ENCODE data around the gene MAN2B2. TPM values are rescaled to one million over a fixed set of nuclear protein-coding genes. Genes with fewer than 3 reads are reported as not detected.
"Not testable (repeated sequence)": the region's sequence is repeated elsewhere in the genome, so short reads cannot be mapped to it uniquely, and the experiment has no call there.

The MAN2B2 gene
- total and polyA plus RNA-seq, 5 donors = 11.5 to 38.4 (median 27.8) TPM

DNA sequence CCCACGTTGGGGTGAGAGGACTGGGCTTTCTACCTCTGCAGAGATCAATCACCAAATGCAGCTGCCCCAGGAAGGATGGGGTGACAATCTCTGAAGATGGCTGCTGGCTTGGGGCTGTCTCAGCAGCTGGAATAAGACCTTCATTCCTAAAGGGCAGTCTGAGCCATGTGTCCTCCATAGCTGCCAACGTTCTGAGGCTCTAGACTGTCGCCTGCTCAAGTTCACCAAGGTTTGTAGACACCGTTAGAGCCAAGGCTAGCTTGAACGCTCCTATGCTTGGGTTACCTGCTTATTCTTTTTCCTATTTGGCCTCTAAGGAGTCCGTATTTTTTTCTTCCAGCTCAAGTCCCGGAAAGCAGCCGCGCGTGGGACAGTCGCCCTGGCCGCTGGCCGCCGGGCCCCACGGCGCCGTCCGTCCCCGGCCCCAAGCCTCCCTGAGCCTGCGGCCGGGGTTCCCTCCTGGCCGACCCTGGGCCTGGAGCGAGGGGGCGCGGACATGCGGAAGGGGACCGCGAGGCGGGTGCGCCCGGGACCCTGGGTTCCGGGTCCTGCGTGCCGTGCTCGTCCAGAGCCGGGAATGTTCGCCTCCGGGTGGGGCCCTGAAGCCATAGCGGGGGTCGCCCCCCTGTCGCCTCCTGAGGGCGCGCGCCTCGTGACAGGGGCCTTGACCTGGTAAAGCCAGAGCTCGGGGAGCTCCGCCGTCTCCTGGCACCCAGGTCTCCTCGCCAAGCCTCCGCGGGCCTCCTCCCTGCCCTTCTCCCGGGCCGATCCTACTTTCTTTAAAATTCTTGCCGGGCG, 88.8 kb downstream of the MAN2B2 start:
- peak in 1 of 2 donors; percentile 43 for ATAC-seq
- 12% methylated on average over 55 of the region's 55 CpGs for WGBS
- no peaks in the 10 kb centered on the region for H3K27me3 ChIP-seq (ENCODE audit: control insufficient read depth, insufficient read depth)
- no peak overlapping the region for H3K27ac ChIP-seq (ENCODE audit: low read length)
- peak overlapping the region; percentile 46 for H3K4me3 ChIP-seq (ENCODE audit: low read length)
- no peaks in the 10 kb centered on the region for H3K9me3 ChIP-seq (ENCODE audit: control insufficient read depth, low read length)
- peak in 2 of 3 donors; percentile 61 to 63 for DNase-seq
- peaks cover 4% of the 10 kb centered on the region for H3K4me1 ChIP-seq (ENCODE audit: control insufficient read depth, insufficient read depth, low read length)
- intact Hi-C loops (cut with DNase I) = no loop called here

DNA sequence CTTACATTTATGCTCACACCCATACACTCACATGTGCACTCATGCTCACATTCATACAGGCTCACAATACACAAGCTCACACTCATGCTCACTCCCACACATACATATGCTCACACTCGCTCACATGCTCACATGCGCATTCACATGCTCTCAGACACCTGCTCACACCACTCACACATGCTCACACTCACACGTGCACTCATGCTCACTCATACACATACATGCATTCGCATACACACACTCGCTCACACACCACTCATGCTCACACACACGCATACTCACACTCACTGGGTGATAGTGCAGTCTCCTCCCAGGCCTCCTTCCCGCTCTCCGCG, 90.3 kb downstream of the MAN2B2 start:
- H3K4me3 ChIP-seq (ENCODE audit: low read length) = no peak overlapping the region
- no peak overlapping the region for H3K27ac ChIP-seq (ENCODE audit: low read length)
- intact Hi-C loops (cut with DNase I) = no loop called here
- no peaks in the 10 kb centered on the region for H3K27me3 ChIP-seq (ENCODE audit: control insufficient read depth, insufficient read depth)
- ATAC-seq = no peak
- 92% methylated on average over 9 of the region's 9 CpGs for WGBS
- H3K4me1 ChIP-seq (ENCODE audit: control insufficient read depth, insufficient read depth, low read length) = peaks cover 4% of the 10 kb centered on the region
- no peak for DNase-seq
- no peaks in the 10 kb centered on the region for H3K9me3 ChIP-seq (ENCODE audit: control insufficient read depth, low read length)

DNA sequence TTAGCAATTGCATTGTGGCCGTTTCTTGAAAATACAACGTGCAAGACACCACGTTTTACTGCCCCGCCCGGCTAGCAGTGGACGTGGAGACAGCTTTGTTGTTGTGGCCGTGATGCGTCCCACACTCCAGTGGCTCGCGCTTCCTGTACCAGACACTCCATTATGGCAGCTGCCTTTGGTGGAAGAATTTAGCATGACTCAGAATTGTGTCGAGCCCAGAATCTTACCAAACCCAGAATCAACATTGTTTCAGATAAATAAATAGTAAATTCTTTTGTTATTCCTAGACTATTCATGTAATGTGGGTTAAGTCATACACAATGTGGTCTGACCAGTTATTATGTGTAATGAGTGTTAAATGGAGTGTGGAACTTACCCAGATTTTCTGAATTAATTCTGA, 93.4 kb downstream of the MAN2B2 start:
- ATAC-seq = no peak
- H3K9me3 ChIP-seq (ENCODE audit: control insufficient read depth, low read length) = no peaks in the 10 kb centered on the region
- no peak overlapping the region for H3K27ac ChIP-seq (ENCODE audit: low read length)
- no peak overlapping the region for H3K4me3 ChIP-seq (ENCODE audit: low read length)
- H3K4me1 ChIP-seq (ENCODE audit: control insufficient read depth, insufficient read depth, low read length) = peaks cover 4% of the 10 kb centered on the region
- 89% methylated on average over 11 of the region's 11 CpGs for WGBS
- intact Hi-C loops (cut with DNase I) = no loop called here
- no peak for DNase-seq
- H3K27me3 ChIP-seq (ENCODE audit: control insufficient read depth, insufficient read depth) = no peaks in the 10 kb centered on the region

DNA sequence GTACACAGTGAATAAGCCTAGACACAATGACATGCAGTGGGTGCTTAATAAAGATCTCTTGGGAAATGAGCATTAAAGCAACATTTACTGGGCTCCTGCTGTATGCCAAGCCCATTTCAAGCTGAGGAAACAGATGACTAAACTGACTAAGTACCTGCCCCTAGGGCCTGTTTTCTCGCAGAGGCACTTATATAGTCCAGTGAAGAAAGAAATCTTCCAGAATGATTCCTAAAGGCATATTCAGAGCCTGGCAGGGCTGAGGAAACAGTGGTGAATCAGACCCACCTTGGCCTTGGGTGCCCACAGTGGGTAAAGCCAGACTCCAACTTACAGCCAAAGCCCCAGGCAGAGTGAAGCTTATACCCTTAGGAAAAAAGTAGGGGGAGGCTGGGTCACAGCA, 96.7 kb downstream of the MAN2B2 start:
- ATAC-seq (no peak), DNase-seq (no peak)
- peaks cover 6% of the 10 kb centered on the region for H3K4me1 ChIP-seq (ENCODE audit: control insufficient read depth, insufficient read depth, low read length)
- no peaks in the 10 kb centered on the region for H3K27me3 ChIP-seq (ENCODE audit: control insufficient read depth, insufficient read depth)
- H3K27ac ChIP-seq (ENCODE audit: low read length) = no peak overlapping the region
- WGBS = 97% methylated on average over 1 of the region's 1 CpG
- intact Hi-C loops (cut with DNase I) = no loop called here
- H3K4me3 ChIP-seq (ENCODE audit: low read length) = no peak overlapping the region
- H3K9me3 ChIP-seq (ENCODE audit: control insufficient read depth, low read length) = no peaks in the 10 kb centered on the region

DNA sequence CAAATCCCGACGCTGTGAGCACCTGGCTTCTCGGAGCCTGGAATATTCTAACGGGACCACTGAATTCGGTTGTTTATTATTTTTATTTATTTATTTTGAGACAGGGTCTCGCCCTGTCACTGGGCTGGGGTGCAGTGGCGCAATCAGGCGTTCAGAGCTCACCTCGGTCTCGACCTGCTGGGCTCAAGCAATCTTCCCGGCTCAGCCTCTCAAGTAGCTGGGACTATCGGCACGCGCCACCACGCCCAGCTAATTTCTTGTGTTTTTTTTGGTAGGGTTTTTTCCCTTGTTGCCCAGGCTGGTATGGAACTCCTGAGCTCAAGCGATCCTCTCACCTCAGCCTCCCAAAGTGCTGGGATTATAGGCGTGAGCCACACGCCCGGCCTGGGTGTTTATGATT, 97.1 kb downstream of the MAN2B2 start:
- DNase-seq = no peak
- H3K27ac ChIP-seq (ENCODE audit: low read length) = no peak overlapping the region
- no peaks in the 10 kb centered on the region for H3K27me3 ChIP-seq (ENCODE audit: control insufficient read depth, insufficient read depth)
- 98% methylated on average over 19 of the region's 19 CpGs for WGBS
- peaks cover 9% of the 10 kb centered on the region for H3K4me1 ChIP-seq (ENCODE audit: control insufficient read depth, insufficient read depth, low read length)
- intact Hi-C loops (cut with DNase I) = no loop called here
- H3K9me3 ChIP-seq (ENCODE audit: control insufficient read depth, low read length) = no peaks in the 10 kb centered on the region
- no peak for ATAC-seq
- H3K4me3 ChIP-seq (ENCODE audit: low read length) = no peak overlapping the region

DNA sequence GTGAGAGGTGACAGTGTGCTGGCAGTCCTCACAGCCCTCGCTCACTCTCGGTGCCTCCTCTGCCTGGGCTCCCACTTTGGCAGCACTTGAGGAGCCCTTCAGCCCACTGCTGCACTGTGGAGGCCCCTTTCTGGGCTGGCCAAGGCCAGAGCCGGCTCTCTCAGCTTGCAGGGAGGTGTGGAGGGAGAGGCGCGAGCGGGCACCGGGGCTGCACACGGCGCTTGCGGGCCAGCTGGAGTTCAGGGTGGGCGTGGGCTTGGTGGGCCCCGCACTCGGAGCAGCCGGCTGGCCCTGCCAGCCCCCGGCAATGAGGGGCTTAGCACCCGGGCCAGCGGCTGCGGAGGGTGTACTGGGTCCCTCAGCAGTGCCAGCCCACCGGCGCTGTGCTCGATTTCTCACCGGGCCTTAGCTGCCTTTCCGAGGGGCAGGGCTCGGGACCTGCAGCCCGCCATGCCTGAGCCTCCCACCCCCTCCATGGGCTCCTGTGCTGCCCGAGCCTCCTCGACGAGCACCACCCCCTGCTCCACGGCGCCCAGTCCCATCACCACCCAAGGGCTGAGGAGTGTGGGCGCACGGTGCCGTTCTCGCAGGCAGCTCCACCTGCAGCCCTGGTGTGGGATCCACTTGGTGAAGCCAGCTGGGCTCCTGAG, 97.7 kb downstream of the MAN2B2 start:
- intact Hi-C loops (cut with DNase I); H3K4me3 ChIP-seq (ENCODE audit: low read length); H3K27me3 ChIP-seq (ENCODE audit: control insufficient read depth, insufficient read depth); H3K4me1 ChIP-seq (ENCODE audit: control insufficient read depth, insufficient read depth, low read length); H3K9me3 ChIP-seq (ENCODE audit: control insufficient read depth, low read length); ATAC-seq; H3K27ac ChIP-seq (ENCODE audit: low read length): not testable (repeated sequence)
- peak in 1 of 3 donors; percentile 72 for DNase-seq
- WGBS = 97% methylated on average over 34 of the region's 34 CpGs

Other genes starting within 250 kb of the MAN2B2 start
- 1 to 10 TPM; 2.3 to 7.2 (median 4.7) TPM for gene PPP2R2C, start 102.6 kb upstream of the MAN2B2 start, total RNA-seq
- 2.8 TPM for gene PPP2R2C, start 102.6 kb upstream of the MAN2B2 start, polyA plus RNA-seq
- gene MRFAP1, start 65.5 kb downstream of the MAN2B2 start, total RNA-seq = 100 to 1,000 TPM; 250 to 276 (median 263) TPM
- 335 TPM for gene MRFAP1, start 65.5 kb downstream of the MAN2B2 start, polyA plus RNA-seq
- 1 to 10 TPM in 1 of 4 donors, not detected in 3; 1.5 TPM for gene S100P, start 118.7 kb downstream of the MAN2B2 start, total RNA-seq
- 0.16 TPM for gene S100P, start 118.7 kb downstream of the MAN2B2 start, polyA plus RNA-seq
- 10 to 100 TPM; 51.9 to 58.6 (median 54.1) TPM for gene MRFAP1L1, start 134.7 kb downstream of the MAN2B2 start, total RNA-seq
- gene MRFAP1L1, start 134.7 kb downstream of the MAN2B2 start, polyA plus RNA-seq = 73.4 TPM
- gene BLOC1S4, start 141.0 kb downstream of the MAN2B2 start, total RNA-seq = 1 to 10 TPM; 7.5 to 9.1 (median 8.4) TPM
- gene BLOC1S4, start 141.0 kb downstream of the MAN2B2 start, polyA plus RNA-seq = 7.0 TPM
- gene KIAA0232, start 207.5 kb downstream of the MAN2B2 start, total RNA-seq = 10 to 100 TPM; 64.2 to 67.0 (median 66.6) TPM
- 21.8 TPM for gene KIAA0232, start 207.5 kb downstream of the MAN2B2 start, polyA plus RNA-seq